Kidney tubule cell (primary cell): ENCODE data around the gene SLC35B2.

Experiments
- DNase-seq: peaks from one replicate; pipeline ENCODE4 v3.0.0-alpha.2; 2018; ENCODE audit warnings: low spot score

Gene SLC35B2

DNA sequence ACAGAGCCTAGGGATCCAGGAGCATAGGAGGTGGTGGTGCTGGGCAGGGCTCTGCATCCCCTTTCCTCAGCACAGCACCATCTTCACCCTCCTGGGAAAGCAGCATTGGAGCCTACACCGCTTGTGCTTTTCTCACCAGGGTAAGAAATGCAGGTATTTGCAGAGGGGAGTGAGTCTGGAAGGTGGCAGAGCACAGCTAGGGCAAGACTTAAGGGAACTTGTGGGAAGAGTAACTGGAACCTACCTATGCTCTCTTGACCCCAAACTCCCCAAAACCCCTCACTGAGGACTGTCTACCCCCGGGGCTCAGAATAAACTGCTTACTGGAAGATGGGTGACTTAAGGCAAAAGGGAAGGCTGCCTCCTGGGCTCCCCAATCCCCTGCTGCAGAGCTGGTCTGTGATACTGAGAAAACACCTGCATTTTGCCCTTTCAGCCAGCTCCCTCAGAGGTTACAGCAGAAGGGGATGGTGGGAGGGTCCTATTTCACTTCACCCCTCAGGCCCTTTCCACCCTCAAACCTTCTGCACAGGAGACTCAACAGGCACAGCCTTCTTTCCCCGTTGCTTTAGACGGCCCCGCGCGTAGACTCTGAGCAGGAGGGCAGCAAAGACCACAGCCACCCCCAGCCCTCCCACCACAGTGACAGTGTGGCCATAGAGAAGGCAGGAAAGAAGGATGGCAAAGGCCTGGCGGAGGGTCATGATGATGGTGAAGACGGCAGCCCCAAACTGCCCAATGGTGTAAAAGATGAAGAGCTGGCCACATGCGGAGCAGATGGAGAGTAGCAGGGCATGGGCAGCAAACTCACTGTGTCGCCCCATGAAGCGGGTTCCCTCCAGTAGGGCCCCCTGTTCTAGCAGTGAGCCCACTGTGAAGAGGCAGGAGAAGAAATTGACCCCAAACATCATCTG lies 2.9 kb downstream of the SLC35B2 start:
- no peak for DNase-seq

DNA sequence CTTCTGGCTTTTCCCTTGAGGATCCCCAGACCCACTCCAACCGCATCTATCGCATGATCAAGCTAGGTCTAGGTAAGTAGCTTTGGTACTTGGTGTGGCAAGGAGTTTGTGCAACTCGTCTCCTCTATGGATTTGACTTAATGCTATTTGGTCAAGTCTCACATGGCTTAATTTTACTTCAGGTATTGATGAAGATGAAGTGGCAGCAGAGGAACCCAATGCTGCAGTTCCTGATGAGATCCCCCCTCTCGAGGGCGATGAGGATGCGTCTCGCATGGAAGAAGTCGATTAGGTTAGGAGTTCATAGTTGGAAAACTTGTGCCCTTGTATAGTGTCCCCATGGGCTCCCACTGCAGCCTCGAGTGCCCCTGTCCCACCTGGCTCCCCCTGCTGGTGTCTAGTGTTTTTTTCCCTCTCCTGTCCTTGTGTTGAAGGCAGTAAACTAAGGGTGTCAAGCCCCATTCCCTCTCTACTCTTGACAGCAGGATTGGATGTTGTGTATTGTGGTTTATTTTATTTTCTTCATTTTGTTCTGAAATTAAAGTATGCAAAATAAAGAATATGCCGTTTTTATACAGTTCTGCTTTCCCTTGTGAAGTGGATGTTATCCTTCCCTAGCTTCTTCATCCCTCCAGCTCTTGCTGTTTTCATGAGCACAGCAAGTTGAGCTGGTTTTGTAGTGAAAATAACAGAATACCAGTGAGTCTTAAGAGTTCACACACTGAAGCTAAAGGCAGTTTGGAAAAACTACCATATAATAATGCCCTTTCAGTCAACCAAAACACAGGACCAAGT lies 3.8 kb downstream of the SLC35B2 start:
- DNase-seq = peak; percentile 57

DNA sequence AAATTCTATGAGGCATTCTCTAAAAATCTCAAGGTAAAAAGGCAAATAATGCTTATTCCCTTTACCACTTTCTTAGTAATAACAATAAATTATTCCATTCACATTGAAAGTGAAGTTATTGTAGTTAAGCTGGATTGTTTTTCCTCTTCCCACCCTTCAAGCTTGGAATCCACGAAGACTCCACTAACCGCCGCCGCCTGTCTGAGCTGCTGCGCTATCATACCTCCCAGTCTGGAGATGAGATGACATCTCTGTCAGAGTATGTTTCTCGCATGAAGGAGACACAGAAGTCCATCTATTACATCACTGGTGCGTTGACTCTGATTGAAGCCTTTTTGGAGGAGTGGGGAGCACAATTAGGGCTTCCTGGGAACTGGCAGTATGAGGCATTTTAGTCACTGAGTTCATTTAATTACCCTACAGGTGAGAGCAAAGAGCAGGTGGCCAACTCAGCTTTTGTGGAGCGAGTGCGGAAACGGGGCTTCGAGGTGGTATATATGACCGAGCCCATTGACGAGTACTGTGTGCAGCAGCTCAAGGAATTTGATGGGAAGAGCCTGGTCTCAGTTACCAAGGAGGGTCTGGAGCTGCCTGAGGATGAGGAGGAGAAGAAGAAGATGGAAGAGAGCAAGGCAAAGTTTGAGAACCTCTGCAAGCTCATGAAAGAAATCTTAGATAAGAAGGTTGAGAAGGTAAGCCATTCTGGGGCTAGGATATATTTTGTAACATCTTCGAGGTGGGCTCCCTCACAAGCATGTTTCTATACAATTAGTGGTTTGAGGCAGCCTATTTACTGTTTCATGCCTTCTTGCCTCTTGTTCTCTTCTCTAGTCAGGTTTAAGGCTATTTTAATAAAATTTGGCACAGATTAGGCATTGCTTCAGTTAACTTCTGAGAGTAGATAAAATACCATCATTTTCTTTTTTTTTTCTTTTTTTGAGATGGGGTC lies 5.5 kb downstream of the SLC35B2 start:
- no peak for DNase-seq

DNA sequence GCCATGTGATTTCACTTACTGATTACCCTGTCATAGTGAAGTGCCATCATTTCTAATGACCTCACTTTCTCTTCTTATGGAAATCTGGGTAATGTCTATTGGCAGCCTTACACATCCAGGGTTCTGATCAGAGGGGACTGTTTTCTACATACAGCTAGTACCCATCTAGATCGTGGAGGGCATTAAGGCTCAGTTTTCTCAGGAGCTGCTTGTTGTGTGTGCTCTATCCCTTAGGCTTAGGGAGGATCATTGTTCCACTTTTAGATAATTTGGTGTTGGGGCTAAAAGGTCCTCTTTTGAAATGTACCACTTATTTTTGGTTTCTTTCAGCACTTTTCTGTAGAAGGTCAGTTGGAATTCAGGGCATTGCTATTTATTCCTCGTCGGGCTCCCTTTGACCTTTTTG lies 6.6 kb downstream of the SLC35B2 start:
- no peak for DNase-seq

DNA sequence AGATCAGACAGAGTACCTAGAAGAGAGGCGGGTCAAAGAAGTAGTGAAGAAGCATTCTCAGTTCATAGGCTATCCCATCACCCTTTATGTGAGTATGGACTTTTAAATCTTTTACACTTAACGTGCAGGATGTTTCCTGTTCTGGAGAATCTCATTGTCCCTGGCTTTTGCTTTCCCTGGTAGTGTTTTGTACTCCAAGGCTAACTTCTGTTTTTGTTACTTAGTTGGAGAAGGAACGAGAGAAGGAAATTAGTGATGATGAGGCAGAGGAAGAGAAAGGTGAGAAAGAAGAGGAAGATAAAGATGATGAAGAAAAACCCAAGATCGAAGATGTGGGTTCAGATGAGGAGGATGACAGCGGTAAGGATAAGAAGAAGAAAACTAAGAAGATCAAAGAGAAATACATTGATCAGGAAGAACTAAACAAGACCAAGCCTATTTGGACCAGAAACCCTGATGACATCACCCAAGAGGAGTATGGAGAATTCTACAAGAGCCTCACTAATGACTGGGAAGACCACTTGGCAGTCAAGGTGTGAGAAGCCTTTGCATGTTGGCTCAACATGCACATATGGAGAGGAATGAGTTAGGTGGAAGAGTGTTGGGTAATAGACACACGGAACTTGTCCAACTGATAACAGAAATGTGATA lies 7.1 kb downstream of the SLC35B2 start:
- no peak for DNase-seq

DNA sequence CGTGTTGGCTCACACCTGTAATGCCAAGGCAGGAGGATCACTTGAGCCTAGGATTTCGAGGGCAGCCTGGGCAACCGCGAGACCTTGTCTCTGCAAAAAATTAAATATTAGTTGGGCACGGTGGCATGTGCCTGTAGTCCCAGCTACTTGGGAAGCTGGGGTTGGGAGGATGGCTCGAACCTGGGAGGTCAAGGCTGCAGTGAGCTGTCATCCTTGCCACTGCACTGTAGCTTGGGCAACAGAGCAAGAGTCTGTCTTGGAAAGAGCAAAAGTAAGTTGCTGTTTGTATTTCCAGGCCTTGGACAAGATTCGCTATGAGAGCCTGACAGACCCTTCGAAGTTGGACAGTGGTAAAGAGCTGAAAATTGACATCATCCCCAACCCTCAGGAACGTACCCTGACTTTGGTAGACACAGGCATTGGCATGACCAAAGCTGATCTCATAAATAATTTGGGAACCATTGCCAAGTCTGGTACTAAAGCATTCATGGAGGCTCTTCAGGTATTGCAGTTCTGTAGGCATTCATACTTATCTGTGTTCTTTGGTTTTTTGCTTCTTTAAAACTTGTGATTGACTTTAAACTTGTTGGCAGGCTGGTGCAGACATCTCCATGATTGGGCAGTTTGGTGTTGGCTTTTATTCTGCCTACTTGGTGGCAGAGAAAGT lies 8.1 kb downstream of the SLC35B2 start:
- no peak for DNase-seq

DNA sequence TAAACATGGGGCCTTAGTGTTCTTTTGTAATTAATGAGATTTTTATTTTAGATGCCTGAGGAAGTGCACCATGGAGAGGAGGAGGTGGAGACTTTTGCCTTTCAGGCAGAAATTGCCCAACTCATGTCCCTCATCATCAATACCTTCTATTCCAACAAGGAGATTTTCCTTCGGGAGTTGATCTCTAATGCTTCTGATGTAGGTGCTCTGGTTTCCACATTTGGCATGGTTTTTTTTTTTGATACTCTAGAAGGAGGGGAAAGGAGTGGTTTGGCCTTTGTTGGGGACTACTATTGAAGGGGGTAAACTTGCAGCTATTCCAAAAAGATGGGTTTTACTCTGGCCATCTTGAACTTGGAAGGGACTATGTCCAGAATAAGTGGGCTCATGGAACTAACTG lies 8.7 kb downstream of the SLC35B2 start:
- no peak for DNase-seq

DNA sequence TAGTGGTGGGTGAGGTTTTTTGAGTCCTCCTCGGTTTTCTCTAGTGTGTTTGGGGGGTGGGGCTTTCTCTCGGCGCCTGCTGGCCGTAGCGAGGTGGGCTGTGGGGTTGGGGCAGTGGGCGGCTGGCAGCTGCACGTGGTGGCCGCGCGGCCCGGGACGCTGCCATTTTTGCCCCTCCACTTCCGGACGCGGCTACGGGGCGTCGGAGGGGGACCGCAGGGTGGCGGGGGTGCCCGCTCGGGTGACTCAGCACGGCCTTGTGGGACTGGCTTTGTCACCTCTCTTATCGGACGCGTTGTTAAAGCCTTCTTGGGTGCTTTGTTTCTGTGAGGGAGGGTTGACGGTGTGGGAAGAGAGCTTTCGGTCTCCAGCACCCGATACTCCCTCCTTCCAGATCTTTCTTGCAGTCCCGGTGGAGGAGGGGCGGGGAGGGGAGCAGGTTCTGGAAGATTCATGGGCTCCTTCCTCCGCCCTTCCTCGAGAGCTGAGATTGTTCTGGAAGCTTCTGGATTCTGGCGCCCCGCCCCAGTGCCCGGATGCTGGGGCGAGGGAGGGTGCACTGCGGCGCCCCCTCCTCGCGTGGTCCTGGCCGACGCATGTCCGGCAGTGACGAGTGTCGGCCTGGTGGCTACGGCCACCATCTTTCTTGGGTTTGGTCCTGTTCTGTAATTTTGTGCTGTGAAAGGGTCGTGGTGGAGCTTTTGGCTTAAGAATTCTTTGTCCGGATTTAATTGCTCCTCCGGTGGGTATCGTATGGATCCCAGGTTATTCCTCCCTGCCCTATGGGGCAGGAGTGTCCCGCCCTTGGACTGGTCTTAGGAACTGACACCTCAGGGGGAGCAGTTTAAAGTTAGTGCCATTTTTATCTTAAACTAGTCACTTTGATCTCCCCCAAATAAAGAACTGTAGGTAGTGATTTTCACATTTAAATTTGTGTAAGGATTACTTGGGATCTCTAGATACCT lies 9.7 kb downstream of the SLC35B2 start:
- peak; percentile 72 for DNase-seq

DNA sequence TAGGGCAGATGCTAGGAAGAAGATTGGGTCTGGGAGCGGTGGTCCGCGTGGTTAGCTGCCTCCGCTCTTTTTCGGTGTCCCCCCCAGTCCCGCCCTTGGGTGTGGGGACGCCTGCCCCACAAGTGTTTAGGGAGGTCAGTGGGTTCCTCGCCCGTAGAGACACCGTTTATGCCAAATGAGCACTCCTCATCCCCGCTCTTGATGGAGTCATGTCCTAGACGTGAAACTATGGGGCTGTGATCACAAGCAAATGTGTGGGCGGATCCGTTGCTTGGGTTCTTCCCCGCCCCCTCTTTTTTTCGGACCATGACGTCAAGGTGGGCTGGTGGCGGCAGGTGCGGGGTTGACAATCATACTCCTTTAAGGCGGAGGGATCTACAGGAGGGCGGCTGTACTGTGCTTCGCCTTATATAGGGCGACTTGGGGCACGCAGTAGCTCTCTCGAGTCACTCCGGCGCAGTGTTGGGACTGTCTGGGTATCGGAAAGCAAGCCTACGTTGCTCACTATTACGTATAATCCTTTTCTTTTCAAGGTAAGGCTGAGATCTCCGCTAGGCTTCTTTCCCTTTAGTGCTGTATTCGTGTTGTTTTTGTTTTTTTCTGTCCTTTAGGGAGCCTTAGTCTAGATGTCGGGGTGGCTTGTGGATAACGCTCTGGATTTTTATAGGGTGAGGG lies 10.5 kb downstream of the SLC35B2 start, which contains the start of gene HSP90AB1:
TSS of gene HSP90AB1 (plus strand) at position 439 of the 675 bp plus-strand sequence. CDS start 1,529 bp downstream, outside the sequence.
- peak; percentile 100 for DNase-seq

DNA sequence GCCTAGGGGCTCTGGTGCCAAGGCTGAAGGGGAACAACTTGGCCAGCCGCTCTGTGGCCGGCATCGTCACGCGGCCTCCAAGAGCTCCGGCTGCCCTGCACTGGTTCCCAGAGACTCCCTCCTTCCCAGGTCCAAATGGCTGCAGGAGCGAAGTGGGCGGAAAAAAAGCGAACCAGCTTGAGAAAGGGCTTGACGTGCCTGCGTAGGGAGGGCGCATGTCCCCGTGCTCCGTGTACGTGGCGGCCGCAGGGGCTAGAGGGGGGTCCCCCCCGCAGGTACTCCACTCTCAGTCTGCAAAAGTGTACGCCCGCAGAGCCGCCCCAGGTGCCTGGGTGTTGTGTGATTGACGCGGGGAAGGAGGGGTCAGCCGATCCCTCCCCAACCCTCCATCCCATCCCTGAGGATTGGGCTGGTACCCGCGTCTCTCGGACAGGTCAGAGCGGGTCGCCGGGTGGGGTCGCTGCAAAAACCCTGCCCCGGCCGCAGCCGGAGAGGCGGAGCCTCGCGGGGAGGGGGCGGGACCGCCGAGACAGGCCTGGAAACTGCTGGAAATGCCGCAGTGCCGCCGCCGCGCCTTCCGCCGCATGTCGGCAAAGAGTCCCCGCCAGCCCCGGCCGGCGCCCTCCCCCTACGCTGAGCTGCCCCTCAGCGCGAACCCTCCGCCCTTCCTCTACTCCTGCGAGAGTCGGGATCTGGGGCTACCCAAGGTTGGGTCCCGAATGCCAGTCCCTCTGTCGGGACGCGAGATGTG lies 11.2 kb downstream of the SLC35B2 start:
- peak; percentile 90 for DNase-seq

DNA sequence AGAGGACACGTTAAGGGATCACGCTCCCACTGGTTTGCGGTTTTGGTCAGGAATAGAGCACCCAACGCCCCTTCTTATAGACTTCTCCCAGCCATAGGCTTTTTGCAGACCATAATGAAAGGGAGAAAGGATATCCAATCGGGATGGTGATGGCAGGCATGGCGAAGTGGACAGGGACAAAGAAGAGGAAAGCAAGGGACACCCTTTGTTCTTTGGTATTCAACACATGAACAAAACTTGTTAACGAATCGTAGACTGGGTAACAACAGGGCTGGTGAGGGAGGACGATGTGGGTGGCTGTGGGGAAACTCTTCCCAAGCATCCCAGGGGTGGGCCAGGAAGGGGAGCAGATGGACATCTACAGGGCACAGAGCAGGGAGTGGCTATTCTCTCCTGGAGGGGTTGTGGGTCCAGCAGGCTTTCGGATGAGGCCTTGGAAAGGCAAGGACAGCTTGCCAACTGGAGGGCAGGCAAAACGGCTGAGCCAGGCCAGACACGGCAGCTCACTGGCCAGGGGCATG lies 11.9 kb downstream of the SLC35B2 start:
- DNase-seq = no peak

DNA sequence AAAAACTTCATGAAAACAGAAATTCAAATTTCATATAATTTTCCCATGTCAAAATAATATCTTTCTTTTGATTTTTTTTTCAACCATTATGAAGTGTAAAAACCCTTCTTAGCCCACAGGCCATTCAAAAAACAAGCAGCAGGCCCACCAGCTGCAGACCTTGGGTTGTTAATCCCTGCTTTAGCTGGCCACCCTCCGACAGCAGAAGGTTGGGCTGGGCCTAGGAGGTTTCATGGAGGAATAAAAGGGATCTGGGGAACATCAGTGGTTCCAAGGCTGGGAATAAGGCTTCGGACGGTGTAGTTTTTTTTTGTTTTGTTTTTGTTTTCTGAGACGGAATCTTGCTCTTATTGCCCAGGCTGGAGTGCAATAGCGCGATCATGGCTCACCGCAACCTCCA lies 14.0 kb downstream of the SLC35B2 start:
- DNase-seq = no peak

DNA sequence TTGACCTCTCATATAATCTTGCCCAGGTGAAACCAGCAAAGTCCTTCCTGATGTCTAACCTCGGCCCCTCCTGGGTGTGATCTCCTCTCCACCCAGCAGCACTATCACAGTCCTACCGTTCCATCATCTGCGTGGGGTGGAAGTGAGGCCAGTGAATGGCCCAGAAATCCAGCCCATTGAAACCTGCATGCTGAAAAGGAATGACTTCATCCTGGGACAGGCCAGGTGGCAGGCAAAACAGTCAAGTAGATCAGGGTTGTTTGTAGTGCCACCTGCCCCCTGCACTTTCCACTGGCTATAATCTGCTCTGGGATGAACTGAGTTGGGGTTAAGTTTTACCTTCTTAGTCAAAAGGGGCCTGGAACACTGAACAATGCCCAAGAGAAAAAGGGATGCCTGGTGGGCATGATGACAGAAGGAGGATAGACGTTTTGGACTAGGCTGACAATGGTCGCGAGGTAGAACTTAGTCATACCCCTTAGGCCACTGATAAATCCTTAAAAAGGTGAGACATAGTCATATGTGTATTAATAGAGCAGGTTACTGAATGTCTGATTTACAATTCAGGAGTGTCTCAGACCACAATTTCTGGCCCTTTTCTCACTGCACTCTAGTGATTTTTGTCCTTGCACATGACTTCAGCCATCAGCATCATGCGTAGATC lies 18.5 kb downstream of the SLC35B2 start:
- peak; percentile 43 for DNase-seq

DNA sequence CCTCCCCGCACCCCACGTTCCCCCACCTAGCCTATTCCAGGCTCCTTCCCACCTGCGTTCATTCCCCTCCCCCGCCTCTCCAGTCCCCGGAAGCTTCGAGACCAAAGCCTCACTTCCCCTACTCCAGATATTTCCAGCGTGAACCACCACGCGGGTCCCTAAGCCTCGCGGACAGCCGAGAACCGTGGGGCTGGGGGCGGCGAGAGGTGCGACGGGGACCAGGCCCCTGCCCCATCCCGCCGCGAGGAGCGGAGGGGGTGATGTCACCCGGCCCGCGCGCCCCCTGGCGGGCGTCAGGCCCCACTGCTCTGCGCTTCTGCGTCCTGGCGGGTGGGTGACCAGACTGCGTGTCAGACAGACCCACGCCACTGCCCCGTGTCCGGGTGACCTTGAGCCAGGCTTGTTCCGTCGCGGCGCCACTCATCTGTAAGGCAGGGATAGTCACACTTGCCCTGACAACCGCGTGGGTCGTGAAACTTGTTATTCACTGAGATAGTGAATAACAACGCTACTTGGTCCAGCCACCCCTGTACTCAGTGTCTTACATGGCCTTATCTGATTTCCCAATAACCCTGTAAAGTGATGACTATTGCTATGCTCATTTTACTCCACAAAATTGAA lies 19.4 kb downstream of the SLC35B2 start:
- DNase-seq = peak; percentile 78

DNA sequence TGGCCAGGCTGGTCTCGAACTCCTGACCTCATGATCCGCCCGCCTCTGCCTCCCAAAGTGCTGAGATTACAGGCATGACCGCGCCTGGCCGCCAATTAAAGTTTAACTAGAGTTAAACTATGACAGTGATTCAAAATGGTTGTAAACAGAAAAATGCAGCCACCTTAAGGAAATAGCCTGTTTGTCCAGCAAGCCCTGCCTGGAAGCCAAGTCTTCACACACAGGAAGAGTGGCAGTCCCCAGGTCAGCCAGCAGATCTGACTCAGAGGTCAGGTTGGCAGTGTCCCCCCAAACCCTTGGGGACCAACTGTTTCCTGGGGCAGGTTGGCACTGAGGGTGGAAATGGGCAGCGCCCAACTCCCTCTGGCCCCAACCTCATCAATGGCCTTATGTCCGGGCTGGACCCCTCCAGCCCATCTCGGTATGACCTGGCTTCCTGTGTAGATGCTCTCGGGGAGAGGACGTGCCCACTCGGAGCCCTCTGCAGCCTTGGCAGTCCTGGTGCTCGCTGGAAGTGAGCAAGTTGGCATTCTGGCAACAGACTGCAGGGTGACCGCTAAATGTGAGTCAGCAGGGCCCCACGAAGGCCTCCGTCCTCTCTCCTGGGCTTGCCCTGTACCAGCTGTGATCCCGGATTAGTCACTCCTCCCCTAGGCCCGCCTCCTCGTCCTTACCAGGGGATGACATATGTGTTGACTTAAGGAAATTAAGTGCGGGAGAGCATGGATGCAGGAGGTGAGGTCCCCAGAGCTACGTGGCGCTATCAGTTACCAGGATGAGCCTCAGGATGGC lies 20.1 kb downstream of the SLC35B2 start:
- peak; percentile 100 for DNase-seq

DNA sequence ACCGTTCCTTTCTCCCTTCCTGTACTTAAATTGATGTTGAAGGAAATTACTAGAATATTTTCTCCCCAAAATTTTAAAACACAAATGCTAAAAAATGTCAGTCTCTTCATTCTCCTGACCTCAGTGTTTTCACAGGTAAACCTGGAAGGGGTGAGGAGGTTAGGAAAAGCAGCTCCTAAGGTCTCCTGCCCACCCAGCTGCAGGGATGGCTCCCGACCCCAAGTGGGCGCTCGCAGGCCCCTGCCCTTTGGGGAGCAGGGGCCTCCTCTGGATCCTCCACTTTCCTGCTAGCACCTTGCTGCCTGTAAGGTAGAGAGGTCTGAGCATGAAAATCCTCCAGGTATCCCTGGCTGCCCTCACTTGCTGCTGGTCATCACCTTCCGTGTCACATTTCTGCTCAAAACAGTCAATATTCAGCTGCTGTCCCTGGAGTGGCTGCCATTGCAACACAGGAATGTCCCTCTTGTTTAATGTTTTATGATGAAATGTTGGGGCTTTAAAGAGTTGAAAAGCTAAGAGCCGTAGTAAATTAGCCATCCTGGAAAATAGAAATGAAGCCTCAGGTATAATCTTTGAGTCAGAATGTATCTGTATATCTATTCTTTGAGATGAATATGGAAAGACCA lies 21.3 kb downstream of the SLC35B2 start:
- DNase-seq = no peak
